Fibroblast of villous mesenchyme (primary cell): ENCODE results near the gene MGAT5. TPM values are rescaled to one million over a fixed set of nuclear protein-coding genes. Genes with fewer than 3 reads are reported as not detected.
A peak's percentile ranks its signal among the peaks of the same experiment; 100 is the strongest.

Experiments used
- DNase-seq: peaks from one replicate; pipeline ENCODE4 v3.0.0-alpha.2; 2010; ENCODE audit warnings: low read depth
- H3K4me3 ChIP-seq: 2 replicates; pipeline ENCODE4 v1.5.1; 2011; ENCODE audit warnings: low read depth, mild to moderate bottlenecking, low read length
- CTCF ChIP-seq: IDR thresholded peaks from 2 replicates; pipeline ENCODE4 v1.5.1; 2012; ENCODE audit warnings: low read depth, mild to moderate bottlenecking, low read length; ENCODE audit not compliant: insufficient read depth
- total RNA-seq: library from RNA; depleted of rRNA; stranded (reverse); fragments of >200 nt; gene quantifications from 2 replicates; pipeline ENCODE4 v1.2.3, GENCODE V29; 2012

The MGAT5 gene
- total RNA-seq, 1 donor = 109 TPM

GRCh38 chr2:134320930-134321329 lies 67.1 kb downstream of the MGAT5 start:
- DNase-seq = no peak
- H3K4me3 ChIP-seq = no peak overlapping the region
- no peak for TF ChIP-seq CTCF

GRCh38 chr2:134323777-134324176 lies 69.9 kb downstream of the MGAT5 start:
- TF ChIP-seq CTCF = no peak
- no peak overlapping the region for H3K4me3 ChIP-seq
- no peak for DNase-seq

- no peak for TF ChIP-seq CTCF
- DNase-seq = no peak
- no peak overlapping the region for H3K4me3 ChIP-seq
Observed at GRCh38 chr2:134324430-134324829, 70.6 kb downstream of the MGAT5 start.

DNA sequence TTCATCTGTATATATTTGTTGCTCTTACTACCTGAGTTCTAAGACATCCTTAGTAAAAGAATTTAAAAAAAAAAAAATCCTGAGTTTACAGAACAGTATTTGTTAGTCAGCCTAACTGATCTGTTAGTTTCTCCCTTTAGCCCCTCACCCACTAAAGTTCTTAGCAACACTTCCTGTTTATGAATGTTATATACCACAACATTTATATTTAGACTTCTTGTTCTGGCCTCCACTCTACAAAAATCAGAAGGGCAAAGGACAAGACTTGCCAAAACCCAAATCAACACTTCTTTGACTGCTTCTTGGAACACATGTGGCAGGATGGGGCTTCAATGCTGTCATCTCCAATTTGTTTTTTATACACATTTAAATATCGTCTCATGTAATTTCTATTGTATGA lies 71.1 kb downstream of the MGAT5 start:
- DNase-seq = no peak
- H3K4me3 ChIP-seq = no peak overlapping the region
- no peak for TF ChIP-seq CTCF

- TF ChIP-seq CTCF = no peak
- no peak overlapping the region for H3K4me3 ChIP-seq
- no peak for DNase-seq
Observed at GRCh38 chr2:134325696-134326095, 71.8 kb downstream of the MGAT5 start.

DNA sequence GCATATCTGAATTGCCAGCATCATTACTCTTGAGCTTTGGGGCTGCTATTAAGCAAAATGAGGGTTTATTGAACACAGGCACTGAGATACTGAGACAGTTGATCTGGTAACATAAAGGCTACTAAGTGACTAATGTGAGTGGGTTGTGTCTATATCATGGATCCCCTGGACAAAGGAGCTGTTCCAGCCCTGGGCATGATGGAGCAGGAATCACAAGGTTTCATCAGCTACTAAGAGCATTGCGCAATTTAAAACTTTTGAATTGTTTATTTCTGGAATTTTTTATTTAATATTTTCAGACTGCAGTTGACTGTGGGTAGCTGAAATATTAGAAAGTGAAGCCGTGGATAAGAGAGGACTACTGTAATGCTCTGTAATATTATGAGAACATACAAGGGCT lies 73.5 kb downstream of the MGAT5 start:
- no peak for TF ChIP-seq CTCF
- peak; percentile 53 for DNase-seq
- no peak overlapping the region for H3K4me3 ChIP-seq

GRCh38 chr2:134331081-134331480 lies 77.2 kb downstream of the MGAT5 start:
- DNase-seq = no peak
- TF ChIP-seq CTCF = no peak
- no peak overlapping the region for H3K4me3 ChIP-seq
